Neural progenitor cell (in vitro differentiated cells): ENCODE results near the gene TTLL5. TPM values are rescaled to one million over a fixed set of nuclear protein-coding genes. Genes with fewer than 3 reads are reported as not detected.

Experiments
- DNase-seq: peaks from one replicate; pipeline ENCODE4 v3.0.0-alpha.2; 2016; ENCODE audit warnings: low spot score
- H2AFZ ChIP-seq: fragments of 200-600 bp; sonication (generic); replicated peaks from 2 replicates; pipeline ENCODE4 v1.6.1; 2016; ENCODE audit warnings: antibody characterized with exemption
- H3F3A ChIP-seq: fragments of 200-600 bp; sonication (generic); 2 replicates; pipeline ENCODE4 v1.6.1; 2016; ENCODE audit warnings: antibody characterized with exemption, low read depth
- H3K27ac ChIP-seq: fragments of 200-600 bp; sonication (generic); 2 replicates; pipeline ENCODE4 v1.5.1; 2016; ENCODE audit warnings: mild to moderate bottlenecking
- H3K27me3 ChIP-seq: fragments of 200-600 bp; sonication (generic); 2 replicates; pipeline ENCODE4 v1.6.1; 2016; ENCODE audit warnings: mild to moderate bottlenecking, moderate library complexity
- H3K36me3 ChIP-seq: fragments of 200-600 bp; sonication (generic); 2 replicates; pipeline ENCODE4 v1.5.1; 2016
- H3K4me1 ChIP-seq: fragments of 200-600 bp; sonication (generic); 2 replicates; pipeline ENCODE4 v1.6.1; 2016; ENCODE audit warnings: mixed run types
- H3K4me2 ChIP-seq: fragments of 200-600 bp; sonication (generic); 2 replicates; pipeline ENCODE4 v1.6.1; 2016
- H3K4me3 ChIP-seq: fragments of 200-600 bp; sonication (generic); 2 replicates; pipeline ENCODE4 v1.5.1; 2016
- H3K79me2 ChIP-seq: fragments of 200-600 bp; sonication (generic); 2 replicates; pipeline ENCODE4 v1.6.1; 2016; ENCODE audit warnings: low read depth
- H3K9ac ChIP-seq: fragments of 200-600 bp; sonication (generic); 2 replicates; pipeline ENCODE4 v1.6.1; 2016
- H3K9me3 ChIP-seq: fragments of 200-600 bp; sonication (generic); 2 replicates; pipeline ENCODE4 v1.5.1; 2016; ENCODE audit warnings: low read depth
- H4K20me1 ChIP-seq: fragments of 200-600 bp; sonication (generic); 2 replicates; pipeline ENCODE4 v1.6.1; 2016; ENCODE audit warnings: low read depth
- H3K27ac Mint-ChIP-seq: 3 replicates; pipeline ENCODE4 v1.8.0; 2021; ENCODE audit warnings: mixed read lengths
- H3K27me3 Mint-ChIP-seq: 2 replicates; pipeline ENCODE4 v1.8.0; 2022; ENCODE audit warnings: low read depth, mild to moderate bottlenecking, inconsistent platforms, moderate library complexity, mixed read lengths; ENCODE audit not compliant: insufficient read depth
- H3K36me3 Mint-ChIP-seq: 3 replicates; pipeline ENCODE4 v1.8.0; 2021; ENCODE audit warnings: mixed read lengths
- H3K4me1 Mint-ChIP-seq: 3 replicates; pipeline ENCODE4 v1.8.0; 2021; ENCODE audit warnings: mixed read lengths
- H3K4me3 Mint-ChIP-seq: 3 replicates; pipeline ENCODE4 v1.8.0; 2021; ENCODE audit warnings: mild to moderate bottlenecking, moderate library complexity, mixed read lengths
- H3K9me3 Mint-ChIP-seq: 3 replicates; pipeline ENCODE4 v1.8.0; 2020; ENCODE audit warnings: mixed read lengths
- EZH2 ChIP-seq: fragments of 200-600 bp; sonication (generic); IDR thresholded peaks from 2 replicates; pipeline ENCODE4 v1.6.1; 2017; ENCODE audit warnings: antibody characterized with exemption, mild to moderate bottlenecking, moderate library complexity
- EZH2phosphoT487 ChIP-seq: fragments of 200-600 bp; sonication (generic); IDR thresholded peaks from 2 replicates; pipeline ENCODE4 v1.6.1; 2017; ENCODE audit warnings: antibody characterized with exemption
- total RNA-seq: library from RNA; depleted of rRNA; stranded (reverse); fragments of >200 nt; gene quantifications from 2 replicates; pipeline ENCODE4 v1.2.3, GENCODE V29; 2015; ENCODE audit warnings: low replicate concordance
- TF ChIP-seq, protein P1 (sequence below): fragments of 200-600 bp; sonication (generic); IDR thresholded peaks from 2 replicates; pipeline ENCODE4 v1.5.1; 2017; ENCODE audit warnings: antibody characterized with exemption, mild to moderate bottlenecking

TTLL5 gene
- total RNA-seq, 1 donor from 2014 or later: 61.4 TPM

DNA sequence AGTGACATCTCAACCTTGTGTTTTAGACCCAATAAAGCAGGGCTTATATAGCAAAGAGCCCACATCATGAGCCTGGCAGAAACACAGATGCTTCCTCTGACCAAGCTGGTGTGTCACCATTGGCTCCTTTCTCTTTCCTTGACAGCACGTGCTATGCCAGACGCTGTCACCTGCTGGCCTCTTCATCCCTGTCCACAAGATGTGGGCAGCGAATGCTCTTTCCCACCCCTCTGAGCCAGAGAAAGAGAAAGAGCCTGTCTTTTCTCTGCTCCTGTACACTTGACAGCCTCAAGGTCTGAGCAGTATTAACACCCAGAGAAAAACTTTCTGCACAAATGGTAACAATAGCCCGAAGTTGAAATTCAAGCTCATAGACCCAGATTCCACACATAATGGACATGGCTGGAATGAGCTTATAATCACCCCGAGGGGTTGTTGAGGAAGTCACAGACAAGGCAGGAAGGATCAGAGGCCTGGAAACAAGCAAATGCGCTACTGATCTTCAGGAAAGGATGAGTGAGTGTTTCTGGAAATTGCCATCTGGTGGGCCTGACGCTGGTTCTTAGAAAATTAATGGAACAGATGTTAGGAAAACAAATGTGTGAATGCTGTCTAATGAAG, 311.9 kb downstream of the TTLL5 start:
- H3K36me3 Mint-ChIP-seq: peaks cover 4% of the 10 kb centered on the region
- Histone ChIP-seq H3K36me3 (no peaks in the 10 kb centered on the region), H3K4me1 (no peaks in the 10 kb centered on the region), H3K9me3 (no peaks in the 10 kb centered on the region), H3K79me2 (no peaks in the 10 kb centered on the region), H3K27me3 (no peaks in the 10 kb centered on the region), H3K4me3 (no peak overlapping the region), H3K9ac (no peak overlapping the region), H4K20me1 (no peaks in the 10 kb centered on the region), H3F3A (no peaks in the 10 kb centered on the region), H3K27ac (no peak overlapping the region), H3K4me2 (no peak overlapping the region), H2AFZ (no peak overlapping the region)
- H3K9me3 Mint-ChIP-seq: no peaks in the 10 kb centered on the region
- H3K4me3 Mint-ChIP-seq: no peak overlapping the region
- DNase-seq: no peak
- no peak for TF ChIP-seq EZH2
- TF ChIP-seq EZH2phosphoT487: no peak
- H3K27me3 Mint-ChIP-seq: peaks cover 2% of the 10 kb centered on the region
- H3K4me1 Mint-ChIP-seq: peaks cover 6% of the 10 kb centered on the region
- no peak overlapping the region for H3K27ac Mint-ChIP-seq

GRCh38 chr14:75976826-75977581, 316.0 kb downstream of the TTLL5 start:
- H3K4me1 Mint-ChIP-seq: peaks cover 35% of the 10 kb centered on the region
- peaks cover 19% of the 10 kb centered on the region for H3K27me3 ChIP-seq
- no peaks in the 10 kb centered on the region for H3K9me3 Mint-ChIP-seq
- H3K4me1 ChIP-seq: peaks cover 6% of the 10 kb centered on the region
- TF ChIP-seq EZH2: no peak
- TF ChIP-seq, protein P1, sequence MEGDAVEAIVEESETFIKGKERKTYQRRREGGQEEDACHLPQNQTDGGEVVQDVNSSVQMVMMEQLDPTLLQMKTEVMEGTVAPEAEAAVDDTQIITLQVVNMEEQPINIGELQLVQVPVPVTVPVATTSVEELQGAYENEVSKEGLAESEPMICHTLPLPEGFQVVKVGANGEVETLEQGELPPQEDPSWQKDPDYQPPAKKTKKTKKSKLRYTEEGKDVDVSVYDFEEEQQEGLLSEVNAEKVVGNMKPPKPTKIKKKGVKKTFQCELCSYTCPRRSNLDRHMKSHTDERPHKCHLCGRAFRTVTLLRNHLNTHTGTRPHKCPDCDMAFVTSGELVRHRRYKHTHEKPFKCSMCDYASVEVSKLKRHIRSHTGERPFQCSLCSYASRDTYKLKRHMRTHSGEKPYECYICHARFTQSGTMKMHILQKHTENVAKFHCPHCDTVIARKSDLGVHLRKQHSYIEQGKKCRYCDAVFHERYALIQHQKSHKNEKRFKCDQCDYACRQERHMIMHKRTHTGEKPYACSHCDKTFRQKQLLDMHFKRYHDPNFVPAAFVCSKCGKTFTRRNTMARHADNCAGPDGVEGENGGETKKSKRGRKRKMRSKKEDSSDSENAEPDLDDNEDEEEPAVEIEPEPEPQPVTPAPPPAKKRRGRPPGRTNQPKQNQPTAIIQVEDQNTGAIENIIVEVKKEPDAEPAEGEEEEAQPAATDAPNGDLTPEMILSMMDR: no peak
- no peak overlapping the region for H3K4me3 ChIP-seq
- H3K4me2 ChIP-seq: no peak overlapping the region
- no peaks in the 10 kb centered on the region for H4K20me1 ChIP-seq
- no peak overlapping the region for H3K9ac ChIP-seq
- H3K27ac Mint-ChIP-seq: peak overlapping the region; percentile 27
- H3K27ac ChIP-seq: no peak overlapping the region
- no peak overlapping the region for H3K4me3 Mint-ChIP-seq
- H3K79me2 ChIP-seq: no peaks in the 10 kb centered on the region
- H3K36me3 ChIP-seq: no peaks in the 10 kb centered on the region
- H2AFZ ChIP-seq: no peak overlapping the region
- no peak for DNase-seq
- H3K36me3 Mint-ChIP-seq: no peaks in the 10 kb centered on the region
- no peaks in the 10 kb centered on the region for H3K9me3 ChIP-seq
- H3K27me3 Mint-ChIP-seq: peaks cover 16% of the 10 kb centered on the region
- H3F3A ChIP-seq: peaks cover 11% of the 10 kb centered on the region

DNA sequence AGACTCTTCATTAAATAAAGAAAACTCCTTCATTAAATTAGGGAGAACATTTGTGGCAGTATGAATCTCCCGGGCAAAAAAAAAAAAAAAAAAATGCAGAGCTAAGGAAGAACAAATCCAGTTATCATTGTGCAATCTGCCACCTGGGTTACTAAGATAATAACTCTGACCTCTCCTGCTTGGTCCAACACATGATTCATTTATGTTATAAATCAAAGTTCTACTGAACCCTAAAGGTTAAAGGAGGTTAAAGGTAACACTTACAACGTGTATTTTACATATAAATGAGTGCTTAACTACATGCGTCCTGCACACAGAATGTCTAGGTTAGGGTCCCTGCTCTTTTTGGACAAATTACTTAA, 316.5 kb downstream of the TTLL5 start:
- H3K27me3 Mint-ChIP-seq: peaks cover 14% of the 10 kb centered on the region
- no peaks in the 10 kb centered on the region for H3K9me3 Mint-ChIP-seq
- Histone ChIP-seq H3K4me2 (no peak overlapping the region), H3K9ac (no peak overlapping the region), H3K79me2 (no peaks in the 10 kb centered on the region), H3K27ac (no peak overlapping the region), H3K4me1 (peaks cover 6% of the 10 kb centered on the region), H3K36me3 (no peaks in the 10 kb centered on the region), H4K20me1 (no peaks in the 10 kb centered on the region), H3F3A (peaks cover 11% of the 10 kb centered on the region), H3K9me3 (no peaks in the 10 kb centered on the region), H2AFZ (no peak overlapping the region), H3K4me3 (no peak overlapping the region), H3K27me3 (peaks cover 23% of the 10 kb centered on the region)
- DNase-seq: no peak
- no peak overlapping the region for H3K27ac Mint-ChIP-seq
- H3K4me3 Mint-ChIP-seq: no peak overlapping the region
- H3K4me1 Mint-ChIP-seq: peaks cover 35% of the 10 kb centered on the region
- TF ChIP-seq EZH2 (no peak), EZH2phosphoT487 (no peak)
- TF ChIP-seq, protein P1: no peak
- H3K36me3 Mint-ChIP-seq: no peaks in the 10 kb centered on the region

- TF ChIP-seq EZH2phosphoT487 (no peak), EZH2 (no peak)
- TF ChIP-seq, protein P1: no peak
- Histone ChIP-seq H3K36me3 (no peaks in the 10 kb centered on the region), H3K9me3 (no peaks in the 10 kb centered on the region), H3F3A (peaks cover 11% of the 10 kb centered on the region), H3K27me3 (peaks cover 30% of the 10 kb centered on the region), H4K20me1 (no peaks in the 10 kb centered on the region), H2AFZ (no peak overlapping the region), H3K4me1 (peaks cover 6% of the 10 kb centered on the region), H3K4me3 (no peak overlapping the region), H3K27ac (no peak overlapping the region), H3K79me2 (no peaks in the 10 kb centered on the region), H3K4me2 (no peak overlapping the region), H3K9ac (no peak overlapping the region)
- no peak for DNase-seq
- H3K4me3 Mint-ChIP-seq: no peak overlapping the region
- H3K36me3 Mint-ChIP-seq: no peaks in the 10 kb centered on the region
- H3K27me3 Mint-ChIP-seq: peaks cover 14% of the 10 kb centered on the region
- no peak overlapping the region for H3K27ac Mint-ChIP-seq
- H3K9me3 Mint-ChIP-seq: no peaks in the 10 kb centered on the region
- H3K4me1 Mint-ChIP-seq: peaks cover 32% of the 10 kb centered on the region
Observed at GRCh38 chr14:75978249-75978731, 317.2 kb downstream of the TTLL5 start.
